GM19193 (cell line): ENCODE data around the gene CSRP2.

Experiments used
- POLR2A ChIP-seq: IDR thresholded peaks from 4 replicates; pipeline ENCODE4 v1.6.1; 2011; ENCODE audit not compliant: insufficient read depth, insufficient read length; ENCODE audit errors: extremely low read depth

CSRP2 gene

DNA sequence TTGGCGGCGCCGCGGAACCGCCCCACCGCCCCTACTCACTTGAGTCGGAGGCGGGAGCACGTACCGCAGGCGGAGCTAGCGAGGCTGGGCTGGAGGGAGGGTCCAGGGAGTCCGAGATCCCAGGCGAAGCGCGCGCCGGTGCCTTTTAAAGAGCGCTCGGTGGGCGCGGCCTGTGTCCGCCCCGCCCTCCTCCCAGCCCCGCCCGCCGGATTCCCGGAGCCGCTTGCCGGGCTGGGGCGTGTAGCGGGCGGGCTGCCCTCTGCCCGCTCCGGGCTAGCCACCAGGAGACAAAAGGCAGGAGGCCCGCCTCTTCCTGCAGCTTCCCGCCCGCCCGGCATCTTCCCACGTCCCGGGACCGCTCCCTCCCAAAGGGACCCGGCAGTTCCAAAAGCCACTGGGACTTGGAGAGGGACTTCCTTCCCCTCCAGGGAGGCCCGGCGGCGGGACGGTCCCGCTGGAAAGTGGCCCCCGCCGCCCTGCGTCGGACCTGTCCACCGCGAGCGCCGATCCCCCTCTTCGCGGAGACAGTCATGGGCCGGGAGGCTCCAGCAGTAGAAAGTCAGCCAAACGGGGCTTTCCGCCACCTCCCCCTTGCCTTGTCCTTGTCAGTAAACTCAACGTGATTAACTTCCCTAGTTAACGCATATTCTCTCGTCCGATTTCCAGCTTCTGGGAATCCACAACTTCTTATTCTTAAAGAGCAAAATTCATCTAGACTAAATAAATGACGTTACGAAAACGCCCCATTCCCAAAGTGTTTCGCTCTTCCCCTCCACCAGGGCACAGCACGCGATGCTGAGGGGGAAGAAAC is at the start of gene CSRP2:
Gene CSRP2, minus strand, starts transcription at position 121 of the 811 bp plus-strand sequence. CDS start 12,759 bp downstream, outside the sequence.
- peak; percentile 67 for TF ChIP-seq POLR2A

DNA sequence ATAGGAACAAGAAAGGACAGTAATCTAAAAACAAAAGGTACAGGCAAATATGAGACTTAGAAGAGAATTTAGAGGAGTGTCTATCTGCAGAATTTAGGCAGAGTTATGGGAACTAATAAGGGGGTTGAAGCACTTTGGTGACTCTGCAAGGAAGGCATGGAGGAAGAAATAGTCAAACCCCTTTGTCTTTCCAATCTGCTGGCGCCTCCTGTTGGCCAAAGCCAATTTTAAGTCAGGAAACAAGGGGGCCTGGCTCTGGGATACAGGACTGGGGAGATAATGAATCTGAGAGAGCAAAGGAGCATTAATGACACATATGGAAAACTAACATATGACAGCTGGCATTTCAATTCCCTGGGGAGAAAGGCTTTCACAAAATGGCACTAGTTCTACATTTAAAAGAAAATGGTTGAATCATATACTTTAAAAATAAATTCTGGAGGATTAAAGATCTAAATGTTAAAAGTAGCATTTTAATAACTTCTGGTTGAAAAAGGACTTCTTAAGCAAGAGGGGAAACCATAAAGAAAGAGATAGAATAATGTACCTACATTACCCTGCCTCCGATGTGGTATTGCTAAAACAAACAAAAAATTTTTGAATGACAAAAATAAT is 48.5 kb upstream of the CSRP2 start:
- TF ChIP-seq POLR2A, result no peak

DNA sequence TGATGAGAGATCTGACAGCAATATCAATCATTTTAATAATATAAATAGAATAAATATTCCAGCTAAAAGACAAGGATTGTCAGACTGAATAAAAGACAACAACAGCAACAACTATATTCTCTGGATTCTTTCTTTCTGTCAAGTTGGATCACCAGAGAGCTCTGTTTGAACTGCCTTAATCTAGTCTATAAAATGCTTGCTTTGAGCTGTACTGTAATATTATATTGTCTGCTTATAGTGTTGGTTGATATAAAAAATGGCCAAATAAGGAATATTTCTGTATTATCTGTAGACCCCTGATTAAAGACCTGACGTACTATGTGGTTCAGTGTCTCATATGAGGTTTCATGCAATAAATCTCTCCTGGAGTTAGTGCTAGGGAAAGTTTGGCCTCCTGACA is 46.3 kb upstream of the CSRP2 start:
- TF ChIP-seq POLR2A, result no peak

DNA sequence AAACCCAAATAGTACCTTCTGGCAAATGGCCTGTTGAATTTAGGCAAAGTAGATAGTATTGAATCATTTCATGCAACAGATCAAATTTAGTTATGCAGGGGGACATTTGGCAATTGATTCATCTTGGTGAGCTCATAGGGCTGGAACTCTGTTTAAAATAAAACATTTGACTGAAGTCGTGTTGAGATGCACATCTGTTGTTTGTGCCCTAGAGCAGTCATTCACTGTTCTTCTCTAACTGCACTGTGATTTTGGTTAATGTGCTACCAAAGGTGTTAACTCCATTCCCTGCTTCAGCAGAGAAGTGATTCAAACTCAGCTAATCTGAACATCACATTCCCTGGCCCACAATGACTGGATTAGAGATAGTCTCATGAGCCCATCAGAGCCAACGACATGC is 44.0 kb upstream of the CSRP2 start:
- no peak for TF ChIP-seq POLR2A

DNA sequence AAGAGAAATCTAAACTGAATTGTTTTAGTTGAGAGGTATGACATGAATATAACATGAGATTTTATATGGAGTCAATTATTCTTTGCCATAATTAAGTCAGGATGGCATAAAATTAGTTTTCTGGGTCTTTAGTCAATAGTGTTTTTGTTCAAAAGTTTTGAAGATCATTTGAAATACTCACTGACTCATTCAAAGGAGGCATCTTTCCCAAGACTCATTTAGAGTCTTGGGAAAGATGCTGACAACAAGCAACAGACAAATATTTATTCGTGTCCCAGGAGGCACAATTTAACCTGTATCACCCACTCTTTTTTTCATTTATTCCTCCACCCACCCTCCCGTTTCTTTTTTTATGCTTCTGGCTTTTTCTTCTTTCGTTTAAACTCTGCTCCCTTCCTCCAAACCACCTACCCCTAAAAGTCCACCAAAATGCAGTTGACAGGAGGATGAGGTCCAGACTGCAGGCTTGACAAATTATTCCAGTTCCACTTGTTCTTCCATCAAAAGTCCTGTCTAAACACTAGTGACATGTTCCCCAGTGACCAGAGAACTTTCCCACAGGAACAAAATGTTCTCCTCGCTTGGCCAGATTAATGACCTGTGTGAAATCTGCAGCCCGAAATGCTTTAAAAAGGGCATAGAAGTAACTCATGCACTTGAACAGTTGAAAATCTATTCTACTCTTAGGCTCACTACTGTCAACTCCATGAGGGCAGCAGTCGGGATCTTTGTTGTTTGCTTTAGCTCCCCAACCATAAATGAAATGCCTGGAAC is 43.3 kb upstream of the CSRP2 start:
- no peak for TF ChIP-seq POLR2A

DNA sequence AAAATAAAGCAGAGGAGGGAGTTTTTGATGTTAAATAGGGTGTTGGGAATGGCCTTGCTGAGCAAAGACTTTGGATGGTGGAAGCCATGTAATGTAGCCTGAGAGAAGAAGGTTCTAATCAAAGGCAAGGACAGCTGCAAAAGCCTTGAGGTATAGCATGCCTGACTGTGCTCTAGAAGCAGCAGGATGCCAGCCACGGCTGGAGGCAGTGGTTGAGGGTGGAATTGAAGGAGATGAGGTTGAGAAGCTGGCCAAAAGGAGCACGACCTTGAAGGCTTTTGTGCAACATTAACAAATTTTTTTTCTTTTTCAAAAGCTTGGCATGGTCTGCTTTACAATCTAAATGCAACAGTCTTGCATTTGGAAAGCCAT is 42.3 kb upstream of the CSRP2 start:
- no peak for TF ChIP-seq POLR2A

DNA sequence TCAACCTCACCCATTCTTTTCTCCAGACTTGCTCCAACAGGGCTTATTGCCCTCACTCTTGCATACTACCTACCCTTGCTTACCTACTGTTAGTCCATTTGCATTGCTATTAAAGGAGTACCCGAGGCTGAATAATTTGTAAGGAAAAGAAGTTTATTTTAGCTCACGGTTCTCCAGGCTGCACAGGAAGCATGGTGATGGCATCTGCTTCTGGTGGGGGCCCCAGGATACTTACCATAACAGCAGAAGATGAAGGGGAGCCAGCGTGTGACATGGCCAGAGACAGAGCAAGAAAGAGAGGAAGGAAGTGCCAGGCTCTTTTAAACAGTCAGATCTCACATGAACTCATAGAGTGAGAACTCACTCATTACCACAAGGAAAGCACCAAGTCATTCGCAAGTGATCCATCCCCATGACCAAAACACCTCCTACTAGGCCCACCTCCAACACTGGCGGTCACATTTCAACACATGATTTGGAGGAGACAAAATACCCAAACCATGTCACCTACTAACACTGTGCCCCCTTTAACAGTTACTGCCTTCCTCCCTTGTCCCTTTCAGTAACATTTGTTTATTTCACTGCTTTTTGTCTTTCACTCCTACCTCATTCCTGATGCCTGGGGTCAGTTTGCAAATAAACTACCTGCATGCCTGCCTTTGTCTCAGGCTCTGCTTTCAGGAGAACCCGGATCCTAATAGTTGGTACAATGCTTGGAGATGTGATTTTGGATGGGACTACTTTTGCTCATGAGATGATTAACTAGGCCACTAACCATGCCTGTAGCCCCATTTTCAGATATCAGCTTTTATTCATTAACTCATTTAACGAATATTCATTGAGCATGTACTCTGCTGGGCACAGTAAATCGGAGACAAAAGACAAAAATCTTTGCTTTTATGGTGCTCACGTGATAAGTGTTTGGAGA is 41.6 kb upstream of the CSRP2 start:
- TF ChIP-seq POLR2A, result no peak

DNA sequence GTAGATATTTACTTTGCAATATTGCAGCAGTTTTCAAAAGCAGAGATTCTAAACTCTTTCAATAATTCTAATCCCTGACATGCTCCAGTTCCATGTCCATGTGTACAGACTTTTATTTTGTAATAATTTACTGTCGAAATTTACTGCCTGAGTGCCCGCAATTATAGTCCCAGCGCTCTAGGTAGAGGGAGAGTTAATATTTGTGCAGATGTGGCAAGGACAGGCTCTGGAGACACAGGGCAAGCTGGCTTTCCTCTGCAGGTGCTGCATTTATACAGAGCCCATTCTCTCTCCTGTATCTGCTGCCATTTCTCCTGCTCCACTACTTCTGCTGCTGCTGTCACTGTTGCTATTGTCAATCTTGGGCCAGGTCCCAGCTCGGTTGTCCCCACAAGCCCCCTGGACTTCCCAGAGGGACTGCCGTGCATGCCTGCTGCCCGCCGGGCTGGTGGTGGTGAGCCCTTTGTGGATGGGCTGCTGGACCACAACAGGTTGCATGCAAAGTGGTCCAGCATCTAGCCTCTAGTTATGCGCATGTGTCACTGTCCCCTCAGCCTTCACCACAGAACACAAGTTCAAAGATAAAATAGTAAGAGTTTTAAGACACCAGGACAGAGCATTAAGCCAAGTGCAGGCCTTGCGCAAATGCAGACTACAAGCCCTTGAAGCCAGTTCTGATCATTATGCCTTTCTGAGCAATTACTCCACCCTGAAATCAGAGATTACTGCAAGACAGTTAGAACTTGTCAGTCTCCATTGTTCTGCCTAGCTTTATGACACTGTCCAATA is 40.8 kb upstream of the CSRP2 start:
- TF ChIP-seq POLR2A, result no peak

DNA sequence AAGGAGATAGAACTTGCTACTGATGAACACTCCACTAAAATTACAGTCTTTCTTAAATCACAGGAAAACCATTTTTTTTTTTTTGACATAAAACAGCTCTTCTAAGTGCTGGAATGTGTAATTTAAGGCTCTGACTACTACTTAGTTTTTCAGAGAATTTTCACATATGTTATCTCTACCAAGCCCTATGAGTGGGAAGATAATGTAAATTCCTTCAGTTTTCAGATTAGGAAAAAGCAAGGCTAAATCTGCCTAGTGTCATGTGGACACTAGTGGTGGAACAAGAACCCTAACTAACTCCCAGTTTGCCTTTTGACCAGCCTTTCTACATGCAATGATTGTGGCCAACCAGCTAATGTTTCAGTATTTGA is 37.3 kb upstream of the CSRP2 start:
- TF ChIP-seq POLR2A, result no peak

DNA sequence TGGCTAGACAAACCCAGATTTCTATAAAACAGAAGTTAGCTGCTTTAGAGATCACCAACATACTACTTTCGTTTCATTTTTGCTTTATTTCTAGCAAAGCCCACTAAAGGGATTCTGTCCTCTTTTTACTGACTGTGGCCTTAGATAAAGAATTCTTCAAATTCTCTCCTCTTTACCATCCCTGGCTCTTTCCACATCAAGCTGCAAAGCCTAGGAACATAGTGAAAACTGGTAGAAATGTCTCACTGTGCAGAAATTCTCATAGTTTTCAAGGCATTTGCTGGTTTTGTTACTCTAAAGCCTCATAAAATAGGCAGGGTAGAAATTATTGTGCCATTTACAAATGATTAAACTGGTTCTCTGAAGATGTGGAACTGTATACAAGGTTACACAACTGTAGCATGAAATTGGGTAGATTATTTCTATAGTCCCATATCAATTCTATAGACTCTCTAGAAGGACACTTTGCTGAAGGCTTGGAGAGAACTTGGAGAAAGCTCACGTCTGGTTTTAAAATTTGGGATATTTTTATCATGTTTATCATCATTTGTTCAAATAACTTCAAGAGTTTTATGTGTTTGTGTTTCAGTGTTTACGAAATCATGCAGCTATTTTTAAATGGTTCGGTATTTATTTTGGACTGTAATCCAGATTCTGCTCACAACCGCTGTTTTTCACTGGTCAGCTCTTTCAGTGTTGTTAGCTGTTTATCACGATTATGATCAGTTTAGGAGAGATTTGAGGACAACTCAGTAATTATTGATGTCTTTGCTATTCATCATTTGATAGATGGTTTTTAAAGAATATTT is 36.7 kb upstream of the CSRP2 start:
- no peak for TF ChIP-seq POLR2A

DNA sequence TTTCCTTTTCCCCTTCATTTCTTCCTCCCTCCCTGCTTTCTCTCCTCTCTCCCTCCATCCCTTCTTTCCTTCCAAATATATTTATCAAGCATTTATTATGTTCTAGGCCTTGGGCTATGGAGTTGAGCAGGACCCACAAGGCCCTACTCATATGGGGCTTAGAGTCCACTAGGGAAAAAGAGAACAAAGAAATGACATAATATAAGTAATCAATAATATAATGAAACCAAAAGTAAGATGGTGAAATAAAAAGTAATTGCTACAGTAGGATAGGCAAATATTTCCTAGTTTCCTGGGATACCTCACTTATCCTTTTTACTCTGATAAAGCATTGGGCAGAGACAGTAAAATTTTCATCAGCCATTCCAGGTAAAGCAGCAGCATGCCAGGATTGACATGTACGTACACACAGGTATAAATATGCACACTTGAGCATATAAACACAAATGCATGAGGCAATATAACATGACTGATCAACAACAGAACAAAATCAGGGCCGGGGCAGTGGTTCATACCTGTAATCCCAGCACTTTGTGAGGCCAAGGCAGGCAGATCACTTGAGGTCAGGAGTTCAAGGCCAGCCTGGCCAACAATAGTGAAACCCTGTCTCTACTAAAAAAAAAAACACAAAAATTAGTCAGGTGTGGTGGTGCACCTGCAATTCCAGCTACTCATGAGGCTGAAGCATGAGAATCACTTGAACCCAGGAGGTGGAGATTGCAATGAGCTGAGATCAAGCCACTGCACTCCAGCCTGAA is 35.5 kb upstream of the CSRP2 start:
- no peak for TF ChIP-seq POLR2A

DNA sequence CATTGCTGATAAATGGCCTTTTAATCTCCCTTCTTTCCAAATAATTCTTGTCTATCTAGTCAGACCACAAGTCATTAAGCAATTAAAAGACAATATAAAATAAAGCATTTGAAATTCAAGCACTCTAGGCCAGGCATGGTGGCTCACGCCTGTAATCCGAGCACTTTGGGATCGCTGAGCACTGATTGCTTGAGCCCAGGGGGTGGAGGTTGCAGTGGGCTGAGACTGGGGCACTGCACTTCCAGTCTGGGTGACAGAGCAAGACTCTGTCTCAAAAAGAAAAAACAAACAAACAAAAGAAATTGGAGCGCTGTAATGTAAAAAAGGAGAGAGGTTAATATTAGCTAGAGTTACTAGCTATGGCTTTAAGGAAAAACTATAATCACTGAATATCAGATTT is 30.5 kb upstream of the CSRP2 start:
- TF ChIP-seq POLR2A, result no peak

DNA sequence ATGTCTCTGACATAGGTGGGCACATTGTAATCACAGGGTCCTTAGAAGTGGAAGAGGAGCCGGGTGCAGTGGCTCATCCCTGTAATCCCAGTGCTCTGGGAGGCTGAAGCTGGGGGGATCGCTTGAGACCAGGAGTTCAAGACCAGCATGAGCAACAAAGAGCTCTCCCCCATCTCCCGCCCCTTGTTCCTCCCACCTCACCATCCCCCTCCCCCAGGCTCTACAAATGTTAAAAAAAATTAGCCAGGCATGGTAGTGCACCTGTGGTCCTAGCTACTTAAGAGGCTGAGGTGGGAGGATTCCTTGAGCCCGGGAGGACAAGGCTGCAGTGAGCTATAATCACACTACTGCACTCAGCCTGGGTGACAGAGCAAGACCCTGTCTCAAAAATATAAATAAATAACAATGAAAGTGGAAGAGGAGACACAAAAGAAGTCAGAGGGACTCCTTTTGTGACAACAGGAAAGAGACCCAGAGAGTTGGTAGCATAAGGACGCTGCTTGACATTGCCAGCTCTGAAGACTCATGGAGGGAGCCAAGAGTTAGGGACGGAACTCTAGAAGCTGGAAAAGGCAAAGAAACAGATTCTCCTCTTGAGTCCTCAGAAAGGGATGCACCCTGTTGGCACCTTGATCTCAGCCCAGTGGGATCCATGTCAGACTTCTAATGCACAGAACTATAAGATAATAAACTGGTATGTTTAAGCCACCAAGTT is 29.6 kb upstream of the CSRP2 start:
- no peak for TF ChIP-seq POLR2A
